ENCODE data around the gene ZNF593. TPM values are rescaled to one million over a fixed set of nuclear protein-coding genes. Genes with fewer than 3 reads are reported as not detected.

The ZNF593 gene
- total RNA-seq, 1 experiment from 2014 or later, result 62.3 TPM

DNA sequence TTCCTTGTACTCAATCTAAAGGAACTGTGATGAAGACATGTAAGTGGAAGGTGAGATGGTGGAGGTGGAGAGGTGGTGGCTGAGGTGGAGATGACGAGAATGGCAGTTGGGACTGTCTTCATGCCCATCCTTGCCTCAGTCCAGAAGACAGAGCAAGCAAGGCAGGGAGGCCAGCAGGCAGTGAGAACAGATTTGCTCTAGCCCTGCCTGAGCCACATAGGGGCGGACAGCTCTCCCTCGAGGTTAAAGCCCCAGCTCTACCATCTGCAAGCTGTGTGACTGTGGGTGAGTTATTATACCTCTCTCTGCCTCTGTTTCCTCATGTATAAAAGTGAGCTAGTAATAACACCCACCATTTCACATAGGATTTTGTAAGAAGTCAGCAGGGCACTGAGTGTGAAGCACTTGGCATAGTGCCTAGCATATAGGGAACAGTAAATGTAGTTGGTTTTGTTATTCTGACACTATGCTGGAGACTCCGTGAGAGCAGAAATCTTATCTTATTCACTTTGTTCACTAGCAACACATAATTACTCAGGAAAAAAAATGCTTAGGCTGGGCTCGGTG lies 15.7 kb upstream of the ZNF593 start:
- H3K4me1 ChIP-seq (ENCODE audit: insufficient read depth, low read length, poor library complexity, severe bottlenecking), result peaks cover 22% of the 10 kb centered on the region
- H3K36me3 ChIP-seq (ENCODE audit: insufficient read depth, low read length, poor library complexity, severe bottlenecking), result no peaks in the 10 kb centered on the region
- H3K4me3 ChIP-seq (ENCODE audit: low read depth, low read length, poor library complexity, severe bottlenecking), result no peak overlapping the region
- H3K27me3 ChIP-seq (replicated peaks; ENCODE audit: insufficient read depth, low read depth, low read length, poor library complexity), result no peaks in the 10 kb centered on the region
- intact Hi-C loops (cut with micrococcal nuclease; ENCODE audit: unreplicated experiment), result no loop called here
- BruUV-seq (replicated peaks), result no TSS peak
- POLR2A ChIA-PET (ENCODE audit: low non-redundant PET), result no interaction called here
- CTCF ChIA-PET, result no interaction called here
- H3K27ac ChIP-seq (ENCODE audit: low read depth, low read length, poor library complexity, severe bottlenecking), result no peak overlapping the region
- no peaks in the 10 kb centered on the region for H3K9me3 ChIP-seq (ENCODE audit: low read depth, low read length, poor library complexity, severe bottlenecking)
- no peak for TF ChIP-seq EZH2 (IDR thresholded peaks at IDR 0.05; ENCODE audit: borderline replicate concordance, low read depth, low read length, poor library complexity, severe bottlenecking)
- TF ChIP-seq, protein P1, sequence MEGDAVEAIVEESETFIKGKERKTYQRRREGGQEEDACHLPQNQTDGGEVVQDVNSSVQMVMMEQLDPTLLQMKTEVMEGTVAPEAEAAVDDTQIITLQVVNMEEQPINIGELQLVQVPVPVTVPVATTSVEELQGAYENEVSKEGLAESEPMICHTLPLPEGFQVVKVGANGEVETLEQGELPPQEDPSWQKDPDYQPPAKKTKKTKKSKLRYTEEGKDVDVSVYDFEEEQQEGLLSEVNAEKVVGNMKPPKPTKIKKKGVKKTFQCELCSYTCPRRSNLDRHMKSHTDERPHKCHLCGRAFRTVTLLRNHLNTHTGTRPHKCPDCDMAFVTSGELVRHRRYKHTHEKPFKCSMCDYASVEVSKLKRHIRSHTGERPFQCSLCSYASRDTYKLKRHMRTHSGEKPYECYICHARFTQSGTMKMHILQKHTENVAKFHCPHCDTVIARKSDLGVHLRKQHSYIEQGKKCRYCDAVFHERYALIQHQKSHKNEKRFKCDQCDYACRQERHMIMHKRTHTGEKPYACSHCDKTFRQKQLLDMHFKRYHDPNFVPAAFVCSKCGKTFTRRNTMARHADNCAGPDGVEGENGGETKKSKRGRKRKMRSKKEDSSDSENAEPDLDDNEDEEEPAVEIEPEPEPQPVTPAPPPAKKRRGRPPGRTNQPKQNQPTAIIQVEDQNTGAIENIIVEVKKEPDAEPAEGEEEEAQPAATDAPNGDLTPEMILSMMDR (conservative IDR thresholded peaks at IDR 0.05; ENCODE audit: low read depth, low read length), result no peak
- no peak for DNase-seq (ENCODE audit: low spot score)

DNA sequence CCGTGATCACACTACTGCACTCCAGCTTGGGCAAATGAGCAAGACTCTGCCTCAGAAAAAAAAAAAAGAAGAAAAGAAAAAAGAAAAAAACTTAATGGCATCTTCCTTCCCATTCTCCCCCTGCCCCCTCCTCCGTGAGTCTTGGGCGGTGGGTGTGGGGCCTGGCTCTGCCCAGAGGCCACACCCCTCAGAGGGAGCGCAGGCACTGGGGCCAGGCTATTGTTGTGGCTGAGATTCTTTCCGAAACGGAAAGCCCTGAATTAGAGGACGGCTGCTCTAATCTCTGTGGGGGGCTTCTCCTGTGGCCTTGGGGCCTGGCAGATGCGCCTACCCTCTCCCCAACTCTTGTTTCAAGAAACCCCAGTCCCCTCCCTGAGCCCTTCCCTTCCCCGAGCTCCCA lies 15.0 kb upstream of the ZNF593 start:
- no peak for TF ChIP-seq EZH2 (IDR thresholded peaks at IDR 0.05; ENCODE audit: borderline replicate concordance, low read depth, low read length, poor library complexity, severe bottlenecking)
- TF ChIP-seq, protein P1 (conservative IDR thresholded peaks at IDR 0.05; ENCODE audit: low read depth, low read length), result no peak
- no TSS peak for BruUV-seq (replicated peaks)
- Histone ChIP-seq H3K36me3 (ENCODE audit: insufficient read depth, low read length, poor library complexity, severe bottlenecking) (no peaks in the 10 kb centered on the region), H3K27ac (ENCODE audit: low read depth, low read length, poor library complexity, severe bottlenecking) (no peak overlapping the region), H3K9me3 (ENCODE audit: low read depth, low read length, poor library complexity, severe bottlenecking) (no peaks in the 10 kb centered on the region), H3K4me3 (ENCODE audit: low read depth, low read length, poor library complexity, severe bottlenecking) (no peak overlapping the region), H3K4me1 (ENCODE audit: insufficient read depth, low read length, poor library complexity, severe bottlenecking) (peaks cover 22% of the 10 kb centered on the region), H3K27me3 (replicated peaks; ENCODE audit: insufficient read depth, low read depth, low read length, poor library complexity) (no peaks in the 10 kb centered on the region)
- no peak for DNase-seq (ENCODE audit: low spot score)
- ChIA-PET CTCF (no interaction called here), POLR2A (ENCODE audit: low non-redundant PET) (no interaction called here)
- intact Hi-C loops (cut with micrococcal nuclease; ENCODE audit: unreplicated experiment), result no loop called here

DNA sequence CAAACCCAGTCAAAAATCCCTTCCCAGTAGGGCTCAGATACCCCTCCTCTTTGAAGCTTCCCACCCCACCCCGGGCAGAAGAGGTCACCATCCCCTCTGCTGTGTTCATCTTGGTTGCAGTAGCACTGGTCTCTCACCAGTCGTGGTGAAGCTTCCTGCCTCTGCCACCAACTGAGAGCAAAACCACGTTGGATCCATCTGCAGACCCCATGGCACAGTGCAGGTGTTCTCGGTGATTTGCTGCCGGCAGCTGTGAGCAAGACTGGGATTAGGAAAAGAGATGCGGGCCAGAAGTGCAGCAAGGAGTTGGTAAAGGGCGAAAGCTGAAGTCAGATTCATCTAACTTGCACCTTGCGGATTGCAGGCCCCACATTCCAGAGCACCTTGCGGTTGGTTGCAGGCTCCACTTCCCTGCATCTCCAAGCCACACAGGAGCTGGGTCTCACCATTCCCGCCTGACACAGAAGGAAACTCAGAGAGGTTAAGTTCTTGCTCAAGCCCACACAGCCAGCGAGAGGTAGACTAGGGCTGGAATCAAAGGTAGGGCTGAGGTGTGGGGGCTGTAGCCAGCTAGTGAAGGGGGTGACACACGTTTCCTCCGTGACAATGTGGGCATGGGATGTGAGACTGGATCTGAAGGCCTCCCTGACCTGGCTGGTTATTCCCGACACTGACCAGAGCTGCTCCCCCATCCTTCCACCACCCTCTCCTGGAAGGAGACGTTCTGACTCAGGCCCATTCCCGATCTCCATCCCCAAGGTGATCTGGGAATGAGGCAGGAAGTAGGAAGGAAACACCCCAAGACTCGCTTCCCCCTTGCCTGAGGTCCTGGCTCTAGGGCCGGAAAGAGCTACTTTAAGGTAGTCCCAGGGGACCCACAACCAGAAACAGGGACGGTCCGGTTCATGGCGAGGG lies 14.1 kb upstream of the ZNF593 start:
- no peak overlapping the region for H3K4me3 ChIP-seq (ENCODE audit: low read depth, low read length, poor library complexity, severe bottlenecking)
- H3K9me3 ChIP-seq (ENCODE audit: low read depth, low read length, poor library complexity, severe bottlenecking), result no peaks in the 10 kb centered on the region
- no peaks in the 10 kb centered on the region for H3K27me3 ChIP-seq (replicated peaks; ENCODE audit: insufficient read depth, low read depth, low read length, poor library complexity)
- ChIA-PET POLR2A (ENCODE audit: low non-redundant PET) (no interaction called here), CTCF (interaction anchor here (0.6 to 1.2 kb wide), 3 partner anchors 11 to 107 kb away, joined by 3 to 4 read pairs (median 4); partner anchors contain the start of gene ZNF593)
- no peak for DNase-seq (ENCODE audit: low spot score)
- no peak for TF ChIP-seq EZH2 (IDR thresholded peaks at IDR 0.05; ENCODE audit: borderline replicate concordance, low read depth, low read length, poor library complexity, severe bottlenecking)
- TF ChIP-seq, protein P1 (conservative IDR thresholded peaks at IDR 0.05; ENCODE audit: low read depth, low read length), result no peak
- H3K4me1 ChIP-seq (ENCODE audit: insufficient read depth, low read length, poor library complexity, severe bottlenecking), result peaks cover 22% of the 10 kb centered on the region
- H3K36me3 ChIP-seq (ENCODE audit: insufficient read depth, low read length, poor library complexity, severe bottlenecking), result no peaks in the 10 kb centered on the region
- BruUV-seq (replicated peaks), result no TSS peak
- intact Hi-C loops (cut with micrococcal nuclease; ENCODE audit: unreplicated experiment), result no loop called here
- H3K27ac ChIP-seq (ENCODE audit: low read depth, low read length, poor library complexity, severe bottlenecking), result no peak overlapping the region

Measured in A673 (cell line).